Forelimb muscle (tissue), 1 donor: ENCODE results near the gene RPS3. TPM values are rescaled to one million over a fixed set of nuclear protein-coding genes. Genes with fewer than 3 reads are reported as not detected.

ENCODE experiments used
- DNase-seq: peaks from one replicate; pipeline ENCODE4 v3.0.0-alpha.2; 2013; ENCODE audit warnings: low read depth
- polyA plus RNA-seq: library from polyadenylated mRNA; unstranded; fragments of 120-200 nt; gene quantifications from one replicate; pipeline ENCODE4 v1.2.1, GENCODE V29; 2013; ENCODE audit not compliant: insufficient read length

The RPS3 gene
- polyA plus RNA-seq, 1 donor: 3,554 TPM

- DNase-seq: no peak
Measured at GRCh38 chr11:75413864-75414263, 14.5 kb downstream of the RPS3 start.

- no peak for DNase-seq
Measured at GRCh38 chr11:75420224-75421034, 21.1 kb downstream of the RPS3 start.

- DNase-seq: no peak
Measured at GRCh38 chr11:75421035-75421602, 21.8 kb downstream of the RPS3 start.

GRCh38 chr11:75421902-75422247 is 22.6 kb downstream of the RPS3 start:
- no peak for DNase-seq

GRCh38 chr11:75422248-75423231 is 23.2 kb downstream of the RPS3 start:
- no peak for DNase-seq

- no peak for DNase-seq
Measured at GRCh38 chr11:75423721-75424120, 24.4 kb downstream of the RPS3 start.

GRCh38 chr11:75424396-75424795 is 25.1 kb downstream of the RPS3 start:
- no peak for DNase-seq

- DNase-seq: no peak
Measured at GRCh38 chr11:75425422-75425821, 26.1 kb downstream of the RPS3 start.

- no peak for DNase-seq
Measured at GRCh38 chr11:75426720-75427086, 27.4 kb downstream of the RPS3 start.

- no peak for DNase-seq
Measured at GRCh38 chr11:75427181-75427580, 27.9 kb downstream of the RPS3 start.

GRCh38 chr11:75428281-75428724 is 29.0 kb downstream of the RPS3 start:
- peak; percentile 69 for DNase-seq

- no peak for DNase-seq
Measured at GRCh38 chr11:75428989-75429640, 29.8 kb downstream of the RPS3 start.

GRCh38 chr11:75429641-75429901 is 30.3 kb downstream of the RPS3 start:
- DNase-seq: no peak

GRCh38 chr11:75429902-75430713 is 30.8 kb downstream of the RPS3 start:
- DNase-seq: peak; percentile 22

- DNase-seq: no peak
Measured at GRCh38 chr11:75430714-75431532, 31.6 kb downstream of the RPS3 start.

- no peak for DNase-seq
Measured at GRCh38 chr11:75431533-75432525, 32.5 kb downstream of the RPS3 start.

GRCh38 chr11:75432911-75433321 is 33.6 kb downstream of the RPS3 start, which contains the start of gene KLHL35:
Gene KLHL35 (minus strand): TSS chr11:75433203. CDS start chr11:75430629, 2,574 bp downstream.
- no peak for DNase-seq

GRCh38 chr11:75433443-75433842 is 34.1 kb downstream of the RPS3 start:
- no peak for DNase-seq

GRCh38 chr11:75434051-75434450 is 34.7 kb downstream of the RPS3 start:
- DNase-seq: no peak
